Measurements from ENCODE around the gene STK16.
"Not testable (repeated sequence)": the region's sequence is repeated elsewhere in the genome, so short reads cannot be mapped to it uniquely, and the experiment has no call there.

The STK16 gene

GRCh38 chr2:219272356-219272755 is 27.1 kb downstream of the STK16 start:
- DNase-seq: no peak

GRCh38 chr2:219272995-219273394 is 27.7 kb downstream of the STK16 start:
- DNase-seq: no peak

GRCh38 chr2:219273937-219274336 is 28.7 kb downstream of the STK16 start:
- no peak for DNase-seq

- DNase-seq: peak; percentile 91
Observed at GRCh38 chr2:219274361-219274921, 29.2 kb downstream of the STK16 start.

- peak; percentile 88 for DNase-seq
Observed at GRCh38 chr2:219277703-219278654, 32.7 kb downstream of the STK16 start.

- no peak for DNase-seq
Observed at GRCh38 chr2:219278655-219279150, 33.4 kb downstream of the STK16 start.

GRCh38 chr2:219279151-219279915 is 34.1 kb downstream of the STK16 start, which contains the start of gene DNAJB2:
DNAJB2 (plus strand) TSS chr2:219279366; CDS start chr2:219279834, 468 bp downstream.
- DNase-seq: peak; percentile 99

GRCh38 chr2:219279916-219280516 is 34.7 kb downstream of the STK16 start:
- DNase-seq: no peak

- DNase-seq: no peak
Observed at GRCh38 chr2:219280651-219281050, 35.4 kb downstream of the STK16 start.

GRCh38 chr2:219281588-219281987 is 36.3 kb downstream of the STK16 start:
- no peak for DNase-seq

GRCh38 chr2:219282375-219282774 is 37.1 kb downstream of the STK16 start:
- DNase-seq: no peak

- DNase-seq: no peak
Observed at GRCh38 chr2:219282943-219283581, 37.8 kb downstream of the STK16 start.

- DNase-seq: no peak
Observed at GRCh38 chr2:219284501-219285372, 39.5 kb downstream of the STK16 start.

- DNase-seq: no peak
Observed at GRCh38 chr2:219285373-219285735, 40.1 kb downstream of the STK16 start.

- DNase-seq: peak; percentile 78
Observed at GRCh38 chr2:219285894-219286425, 40.7 kb downstream of the STK16 start.

GRCh38 chr2:219286436-219287115 is 41.3 kb downstream of the STK16 start:
- DNase-seq: no peak

GRCh38 chr2:219287116-219287440 is 41.8 kb downstream of the STK16 start:
- not testable (repeated sequence) for DNase-seq

- no peak for DNase-seq
Observed at GRCh38 chr2:219287580-219288265, 42.4 kb downstream of the STK16 start.

- DNase-seq: no peak
Observed at GRCh38 chr2:219289195-219289536, 43.9 kb downstream of the STK16 start.

Data from fibroblast of skin of scalp (primary cell).